Measurements from ENCODE around the gene TRIM24.

- TF ChIP-seq POLR2AphosphoS5 (IDR thresholded peaks at IDR 0.05; ENCODE audit: low read depth, low read length) = no peak
- no peak for TF ChIP-seq POLR2A (IDR thresholded peaks at IDR 0.05; ENCODE audit: low read depth, low read length)
These were observed 148.2 kb downstream of the TRIM24 start for GRCh38 chr7:138608275-138608674.
